GM19025 (cell line): ENCODE measurements around the gene KCTD17.

ENCODE experiments used
- ATAC-seq: cut with Tn5 transposase; IDR thresholded peaks from one replicate; pipeline ENCODE4 v1.9.1; 2021; ENCODE audit warnings: mild to moderate bottlenecking, low read depth, moderate library complexity; ENCODE audit not compliant: unreplicated experiment

The KCTD17 gene

DNA sequence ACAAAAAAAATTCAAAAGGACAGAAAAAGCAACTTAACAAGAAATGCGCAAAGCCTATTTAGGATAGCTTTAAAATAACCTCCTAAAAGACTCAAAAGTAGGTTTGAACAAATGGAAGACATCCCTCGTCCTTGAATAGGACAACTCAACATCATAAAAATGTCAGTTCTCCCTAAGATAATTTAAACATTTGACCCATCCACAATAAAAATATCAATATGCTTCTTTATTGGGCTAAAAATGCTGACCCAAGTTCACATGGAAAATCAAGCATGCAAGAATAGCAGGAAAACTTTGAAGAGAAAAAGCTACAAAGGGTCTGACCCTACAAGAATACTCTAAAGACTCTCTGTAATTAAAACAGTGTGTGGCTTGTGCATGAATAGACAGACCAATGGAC, 12.1 kb upstream of the KCTD17 start:
- no peak for ATAC-seq

DNA sequence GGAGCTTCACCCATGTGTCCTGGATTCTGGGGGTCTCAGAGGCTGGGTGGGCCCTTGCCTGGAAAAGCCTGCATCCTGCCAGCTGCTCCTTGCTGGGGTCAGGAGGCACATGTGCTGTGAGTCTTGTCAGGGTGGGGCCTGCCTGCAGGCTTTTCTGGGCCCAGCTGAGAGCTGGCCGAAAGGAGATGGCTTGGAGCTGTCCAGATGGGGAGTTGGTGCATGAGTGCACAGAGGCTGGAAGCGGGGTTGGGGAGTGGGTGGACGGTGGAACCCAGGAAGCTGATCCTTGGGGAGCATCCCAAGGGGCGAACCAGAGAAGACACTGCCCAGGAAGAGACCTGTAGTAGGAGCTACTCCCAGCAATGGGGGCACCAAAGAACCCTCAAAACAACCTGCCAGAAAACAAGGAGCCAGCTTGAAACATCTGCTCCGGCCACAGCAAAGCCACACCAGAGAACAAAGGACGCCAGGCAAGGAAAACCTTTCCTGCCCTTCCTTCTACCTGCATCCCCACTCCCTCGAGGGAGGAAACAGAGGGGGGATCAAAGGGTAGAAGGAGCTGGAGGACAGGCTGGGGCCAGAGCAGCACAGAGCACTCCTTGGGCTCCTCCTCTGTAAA, 8.2 kb upstream of the KCTD17 start:
- no peak for ATAC-seq

DNA sequence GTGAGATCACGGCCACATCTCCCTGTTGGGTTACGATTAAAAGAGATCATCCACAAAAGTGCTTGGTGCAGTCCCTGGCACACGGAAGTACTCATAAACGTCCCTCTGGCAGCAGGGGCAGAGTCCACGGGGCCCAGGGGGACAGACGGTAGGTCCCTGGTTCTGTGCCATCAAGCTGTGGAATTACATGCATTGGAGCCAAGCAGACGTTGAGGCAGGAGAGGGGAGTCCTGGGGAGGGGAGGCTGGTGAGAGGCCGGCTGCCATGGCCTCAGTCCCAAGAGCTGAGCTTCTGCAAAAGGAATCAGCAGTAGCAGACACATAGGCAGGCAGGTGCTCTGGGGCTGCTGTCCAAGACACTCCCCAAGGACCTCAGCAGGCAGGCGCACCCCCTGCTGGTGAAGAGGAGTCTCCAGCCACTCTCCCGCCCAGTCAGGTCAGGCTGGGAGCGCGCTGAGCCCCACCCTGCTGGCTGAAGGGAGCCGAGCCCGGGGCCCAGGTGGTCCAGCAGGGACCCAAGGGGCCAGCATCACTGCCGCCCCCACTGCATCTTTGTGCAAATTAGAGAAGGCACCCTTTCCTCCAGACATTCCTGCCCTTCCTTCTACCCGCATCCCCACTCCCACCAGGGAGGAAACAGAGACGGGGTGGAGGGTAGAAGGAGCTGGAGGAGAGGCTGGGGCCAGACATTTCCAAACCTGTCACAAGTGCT, 7.6 kb upstream of the KCTD17 start:
- ATAC-seq, result peak; percentile 55

DNA sequence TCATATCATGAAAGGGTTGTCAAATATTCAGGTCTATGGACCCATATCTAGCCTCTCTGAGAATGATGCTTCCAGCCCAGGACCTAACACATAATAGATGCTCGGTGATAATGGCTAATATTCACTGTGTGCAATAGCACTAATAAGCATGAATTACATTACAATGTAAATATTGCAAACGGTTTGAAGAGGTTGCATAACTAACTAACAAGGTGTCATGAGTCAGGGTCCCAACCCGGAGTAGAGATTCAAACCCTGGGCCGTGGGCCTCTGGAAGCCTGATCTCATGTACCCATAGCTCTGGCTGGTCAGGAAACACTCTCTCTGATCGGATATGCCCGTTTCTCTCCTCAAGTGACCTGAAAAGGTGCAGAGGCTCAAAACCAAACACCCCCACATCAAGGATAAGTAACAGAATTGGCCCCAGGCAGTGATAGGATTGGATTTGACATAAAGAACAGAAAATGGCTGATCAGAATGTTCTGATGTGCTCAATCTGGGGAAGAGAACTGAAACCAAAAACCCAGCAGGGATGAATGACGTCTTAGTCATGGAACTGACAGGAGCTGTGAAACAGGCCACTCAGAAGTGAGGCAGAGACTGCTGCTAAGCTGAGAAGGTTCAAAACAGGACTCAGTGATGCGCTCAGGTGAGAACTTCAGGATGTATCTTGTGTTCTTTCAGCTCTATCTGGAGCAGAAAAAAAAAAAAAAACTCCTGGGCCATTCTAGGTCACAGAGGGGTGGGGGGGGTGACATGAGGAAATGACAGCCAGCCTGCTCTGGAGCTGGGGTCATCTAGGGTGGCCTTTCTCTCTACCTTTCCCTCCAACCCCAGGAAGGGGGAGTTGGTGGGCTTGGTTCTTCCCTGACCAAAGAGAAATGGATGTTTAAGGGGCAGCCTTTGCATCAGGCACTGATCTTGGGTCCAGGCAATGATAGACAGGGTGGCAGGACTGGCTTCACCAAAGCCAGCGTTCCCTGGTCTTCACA, 6.6 kb upstream of the KCTD17 start:
- no peak for ATAC-seq

DNA sequence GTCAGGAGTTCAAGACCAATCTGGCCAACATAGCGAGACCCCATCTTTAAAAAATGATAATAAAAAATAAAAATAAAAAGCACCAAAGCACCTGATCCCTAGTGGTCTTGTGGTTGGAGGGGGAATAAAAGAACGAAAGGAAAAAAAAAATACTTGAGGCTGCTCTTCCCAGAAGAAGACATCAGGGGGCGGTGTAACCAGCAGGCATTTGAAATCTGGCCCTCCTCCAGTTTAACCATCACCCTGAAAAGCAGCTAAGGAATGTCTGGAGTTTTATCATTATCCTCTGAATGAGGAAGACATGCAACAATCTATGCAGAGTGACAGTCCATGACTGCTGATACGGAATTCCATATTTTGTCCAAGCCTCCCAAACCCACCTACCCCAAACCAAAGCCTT, 5.6 kb upstream of the KCTD17 start:
- ATAC-seq, result no peak

DNA sequence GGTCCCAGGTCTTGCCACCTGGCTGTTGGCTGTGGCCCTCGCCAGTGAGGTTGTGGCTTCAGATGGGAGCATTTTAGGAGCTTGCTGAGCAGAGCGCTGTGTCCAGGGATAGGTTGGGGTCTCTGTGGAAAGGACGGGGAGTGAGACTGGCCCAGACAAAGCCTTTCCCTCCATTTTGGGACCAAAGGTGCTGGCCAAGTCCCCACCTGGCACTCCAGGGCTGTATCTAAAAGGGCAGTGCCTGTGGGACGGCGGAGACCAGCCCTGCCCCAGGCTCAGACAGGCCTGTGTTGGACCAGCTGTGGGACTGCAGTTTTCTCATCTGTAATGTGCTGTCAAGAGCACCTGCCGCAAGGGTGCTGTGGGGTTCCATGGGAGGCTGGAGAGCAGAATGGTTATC, 5.0 kb upstream of the KCTD17 start:
- ATAC-seq, result no peak

DNA sequence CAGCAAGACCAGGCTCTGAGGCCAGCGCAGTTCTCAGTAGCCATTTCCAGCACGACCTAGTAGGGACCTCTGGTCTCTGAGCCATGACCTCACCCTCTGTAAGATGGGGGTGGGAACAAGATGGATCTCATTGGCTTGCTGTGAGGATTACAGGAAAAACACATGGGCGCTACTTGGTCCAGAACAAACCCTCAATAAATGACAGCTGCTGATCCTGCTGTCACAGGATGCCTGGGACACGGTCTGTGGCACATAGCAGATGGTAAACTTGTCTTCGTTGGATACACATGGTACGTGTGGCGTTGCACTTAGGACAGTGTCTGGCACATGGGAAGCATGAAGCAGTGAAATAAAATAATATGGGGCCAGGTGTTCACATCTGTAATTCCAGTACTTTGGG, 4.5 kb upstream of the KCTD17 start:
- no peak for ATAC-seq

DNA sequence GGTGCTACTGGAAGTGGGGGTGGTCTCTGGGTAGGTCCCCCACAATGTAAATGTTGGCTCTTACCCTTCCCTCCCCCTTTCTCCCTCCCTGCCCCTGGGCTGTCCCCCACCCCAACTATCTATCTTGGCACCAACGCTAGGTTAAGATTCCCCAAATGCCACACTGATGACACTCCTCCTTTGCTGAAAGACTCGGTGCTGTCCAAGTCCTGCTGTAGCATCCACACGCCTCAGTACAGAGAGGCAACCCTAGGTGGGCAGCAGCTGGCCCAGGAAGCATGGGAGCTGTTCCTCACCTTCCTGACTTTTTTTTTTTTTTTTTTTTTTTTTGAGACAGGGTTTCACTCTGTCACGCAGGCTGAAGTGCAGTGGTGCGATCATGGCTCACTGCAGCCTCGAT, 3.4 kb upstream of the KCTD17 start:
- no peak for ATAC-seq

DNA sequence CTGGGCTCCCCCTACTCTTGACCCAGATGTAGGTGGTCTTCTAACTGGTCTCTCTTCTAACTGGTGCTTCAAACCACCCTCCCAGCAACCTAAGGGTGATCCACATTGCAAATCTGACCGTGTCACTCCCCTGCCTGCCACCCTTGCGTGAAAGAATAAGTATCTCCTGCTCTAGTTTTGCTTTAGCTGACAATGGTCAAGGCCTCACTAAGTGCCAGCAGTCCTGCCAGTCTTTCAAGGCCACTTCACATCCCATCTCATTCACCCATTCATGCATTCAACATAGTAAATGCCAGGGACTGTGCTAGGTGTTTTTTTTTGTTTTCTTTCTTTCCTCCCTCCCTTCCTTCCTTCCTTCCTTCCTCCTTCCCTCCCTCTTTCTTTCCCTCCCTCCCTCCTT, 2.3 kb upstream of the KCTD17 start:
- ATAC-seq, result no peak

DNA sequence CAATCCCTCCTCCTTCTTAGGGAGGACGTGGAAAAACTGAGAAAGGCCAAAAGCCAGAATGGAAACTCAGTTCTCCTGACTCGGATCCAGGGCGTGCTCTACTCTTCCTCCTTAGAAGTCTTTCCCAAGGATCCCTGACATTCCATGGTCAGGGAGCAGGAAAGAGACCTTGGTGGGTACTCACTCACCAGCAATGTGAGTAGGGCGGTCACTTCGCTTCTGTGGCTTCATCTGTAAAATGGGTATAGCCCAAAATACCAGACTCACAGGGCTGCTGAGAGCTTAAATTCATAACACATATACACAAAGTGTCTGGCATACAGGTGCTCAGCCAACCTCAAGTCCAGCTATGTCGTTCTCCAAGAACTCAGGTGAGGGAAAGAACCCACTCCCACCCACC, 629 bp upstream of the KCTD17 start:
- no peak for ATAC-seq

DNA sequence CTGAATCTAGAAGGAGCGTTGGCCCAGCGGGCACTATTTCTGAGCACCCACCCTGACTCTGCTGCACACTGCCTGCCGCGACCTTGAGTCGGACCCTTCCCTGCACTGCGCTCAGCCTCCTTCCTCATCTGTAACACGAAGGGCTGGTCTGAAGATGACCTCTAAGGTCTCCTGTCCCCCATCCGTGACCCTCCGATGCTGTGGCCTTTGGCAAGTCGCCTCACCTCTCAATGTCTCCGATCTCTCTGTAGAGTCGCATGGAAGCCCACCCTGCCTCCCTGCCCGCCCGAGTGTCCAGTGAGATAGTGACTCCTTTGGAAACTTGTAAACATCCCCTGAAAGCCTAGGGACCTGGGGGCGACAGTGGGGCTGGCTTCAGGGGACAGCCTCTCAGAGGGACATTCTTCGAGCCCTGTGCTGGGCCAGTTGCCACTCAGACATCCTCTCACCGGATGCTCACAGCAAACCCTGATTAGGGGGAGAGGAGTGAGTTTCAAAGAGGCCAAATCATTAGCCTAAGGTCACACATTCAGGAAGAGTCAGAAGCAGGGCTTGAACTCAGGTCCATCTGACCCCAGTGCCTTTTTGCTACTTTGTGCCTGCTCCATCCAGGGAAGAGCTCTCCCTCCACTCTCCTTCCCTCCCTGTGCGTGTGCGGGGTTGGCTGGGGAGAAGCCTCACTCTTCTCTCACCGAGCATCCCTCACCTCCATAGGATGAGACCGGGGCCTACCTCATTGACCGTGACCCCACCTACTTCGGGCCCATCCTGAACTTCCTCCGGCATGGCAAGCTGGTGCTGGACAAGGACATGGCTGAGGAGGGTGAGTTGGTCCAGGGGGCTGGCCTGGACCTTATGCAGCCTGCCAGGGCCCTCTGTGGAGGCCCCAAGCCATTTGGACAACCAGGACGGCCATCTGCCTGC, 1.1 kb downstream of the KCTD17 start:
- no peak for ATAC-seq

DNA sequence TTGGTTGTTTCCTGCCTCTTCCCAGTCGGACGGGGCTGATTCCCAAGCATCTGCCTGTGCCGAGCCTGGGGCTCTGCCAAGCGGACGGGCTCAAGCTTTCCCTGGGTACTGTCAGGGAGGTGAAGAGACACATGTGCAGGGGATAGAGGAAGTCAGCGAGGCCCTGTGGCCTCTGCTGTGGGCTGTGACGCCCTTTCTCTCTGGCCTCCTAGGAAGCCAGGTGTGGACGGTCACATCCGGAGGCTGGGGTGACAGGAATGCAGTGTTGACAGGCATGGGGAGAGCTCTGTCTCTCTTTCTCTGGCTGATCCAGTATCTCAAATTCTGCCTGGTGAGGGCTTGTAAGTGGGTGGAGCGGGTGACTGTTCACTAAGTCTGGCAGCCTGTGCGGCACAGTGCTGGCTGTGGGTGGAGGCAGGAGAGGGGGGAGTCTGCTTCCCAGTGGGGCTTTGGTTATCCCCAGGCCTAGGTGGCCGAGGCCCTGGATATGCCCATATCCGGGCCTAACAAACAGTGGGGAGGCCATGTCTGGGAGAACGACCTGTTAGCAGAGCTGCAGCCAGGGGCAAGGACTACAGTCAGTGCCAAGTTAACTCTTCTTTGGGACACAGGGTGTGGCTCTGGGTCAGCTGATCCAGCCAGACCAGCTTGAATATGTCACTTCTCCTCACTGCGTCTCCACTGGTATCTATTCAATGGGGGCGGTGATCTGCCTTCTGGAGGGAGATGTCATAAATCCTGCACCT, 1.9 kb downstream of the KCTD17 start:
- no peak for ATAC-seq

DNA sequence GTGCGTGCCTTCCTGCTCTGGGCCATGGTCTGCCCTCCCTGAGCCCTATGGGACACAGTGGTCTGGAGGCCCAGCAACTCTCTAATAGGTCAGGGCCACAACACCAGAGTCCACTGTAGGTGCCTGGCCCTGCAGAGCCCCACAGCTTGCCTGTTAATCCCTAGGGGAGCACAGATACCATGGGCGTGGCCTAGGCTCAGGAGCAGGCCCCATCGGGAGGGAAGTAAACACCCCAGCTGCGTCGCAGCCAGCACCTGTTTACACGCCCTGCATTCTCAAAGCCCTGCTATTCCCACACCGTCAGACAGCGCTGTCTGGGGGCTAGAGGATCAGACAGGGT, 2.5 kb downstream of the KCTD17 start:
- no peak for ATAC-seq

DNA sequence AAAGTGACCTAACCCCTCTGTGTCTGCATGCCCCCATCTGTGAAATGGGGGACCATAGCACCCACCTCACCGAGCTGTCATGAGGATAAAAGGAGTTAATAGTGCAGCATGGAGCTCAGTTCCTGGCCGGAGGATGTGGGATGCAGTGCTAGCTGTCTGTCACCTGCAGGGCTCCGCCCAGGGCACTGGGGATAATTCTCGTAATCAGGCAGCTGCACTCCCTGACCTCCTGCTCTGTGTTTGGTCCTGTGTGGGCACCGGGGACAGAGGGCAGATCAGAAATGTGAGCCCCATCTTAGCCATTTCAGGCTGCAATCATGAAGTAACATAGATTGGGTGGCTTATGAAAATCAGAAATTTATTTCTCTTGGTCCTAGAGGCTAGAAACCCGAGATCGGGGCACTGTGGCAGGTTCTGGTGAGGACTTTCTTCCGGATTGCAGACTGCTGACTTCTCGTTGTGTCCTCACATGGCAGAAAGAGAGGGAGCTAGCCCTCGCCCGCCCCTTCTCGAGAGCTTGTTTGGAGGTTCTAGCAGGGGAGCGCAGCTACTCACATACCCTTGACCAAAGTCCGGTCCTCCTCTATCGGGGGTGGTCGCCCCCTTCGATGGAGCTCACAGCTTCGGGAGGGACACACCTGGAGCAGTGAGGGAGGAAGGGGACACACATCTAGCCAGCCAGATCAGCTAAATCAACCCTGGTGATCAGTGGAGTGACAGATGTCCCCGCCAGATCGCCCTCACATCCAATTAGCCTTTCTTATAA, 3.2 kb downstream of the KCTD17 start:
- no peak for ATAC-seq

DNA sequence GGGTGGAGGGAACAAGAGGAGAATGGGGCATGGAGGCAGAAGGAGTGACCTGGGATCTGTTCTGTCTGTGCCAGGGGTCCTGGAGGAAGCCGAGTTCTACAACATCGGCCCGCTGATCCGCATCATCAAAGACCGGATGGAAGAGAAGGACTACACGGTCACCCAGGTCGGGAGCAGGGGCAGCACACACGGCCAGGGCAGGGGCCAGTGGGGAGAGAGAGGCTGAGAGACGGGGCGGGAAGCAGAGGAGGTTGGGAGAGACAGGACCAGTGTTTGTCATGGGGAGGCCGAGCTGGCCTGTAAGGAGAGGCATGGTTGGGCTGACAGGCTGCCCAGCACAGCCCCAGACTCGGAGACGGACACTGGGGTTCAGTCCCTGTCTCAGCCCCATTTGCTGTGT, 4.7 kb downstream of the KCTD17 start:
- no peak for ATAC-seq

DNA sequence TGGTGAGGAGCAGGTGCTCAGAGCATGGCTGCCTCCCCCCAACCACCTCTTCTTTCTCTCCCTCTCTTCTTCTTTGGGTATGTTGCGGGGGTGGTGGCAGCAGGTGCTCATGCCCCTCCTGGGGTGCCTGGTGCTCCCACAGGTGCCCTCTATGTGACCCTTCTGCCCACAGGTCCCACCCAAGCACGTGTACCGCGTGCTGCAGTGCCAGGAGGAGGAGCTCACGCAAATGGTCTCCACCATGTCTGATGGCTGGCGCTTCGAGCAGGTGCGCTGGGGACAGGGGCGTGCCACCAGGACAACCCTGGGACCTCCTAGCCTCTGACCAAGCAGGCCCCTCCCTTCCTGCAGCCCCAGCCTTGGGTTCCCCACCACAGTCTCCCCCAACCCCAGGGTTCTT, 5.7 kb downstream of the KCTD17 start:
- no peak for ATAC-seq

DNA sequence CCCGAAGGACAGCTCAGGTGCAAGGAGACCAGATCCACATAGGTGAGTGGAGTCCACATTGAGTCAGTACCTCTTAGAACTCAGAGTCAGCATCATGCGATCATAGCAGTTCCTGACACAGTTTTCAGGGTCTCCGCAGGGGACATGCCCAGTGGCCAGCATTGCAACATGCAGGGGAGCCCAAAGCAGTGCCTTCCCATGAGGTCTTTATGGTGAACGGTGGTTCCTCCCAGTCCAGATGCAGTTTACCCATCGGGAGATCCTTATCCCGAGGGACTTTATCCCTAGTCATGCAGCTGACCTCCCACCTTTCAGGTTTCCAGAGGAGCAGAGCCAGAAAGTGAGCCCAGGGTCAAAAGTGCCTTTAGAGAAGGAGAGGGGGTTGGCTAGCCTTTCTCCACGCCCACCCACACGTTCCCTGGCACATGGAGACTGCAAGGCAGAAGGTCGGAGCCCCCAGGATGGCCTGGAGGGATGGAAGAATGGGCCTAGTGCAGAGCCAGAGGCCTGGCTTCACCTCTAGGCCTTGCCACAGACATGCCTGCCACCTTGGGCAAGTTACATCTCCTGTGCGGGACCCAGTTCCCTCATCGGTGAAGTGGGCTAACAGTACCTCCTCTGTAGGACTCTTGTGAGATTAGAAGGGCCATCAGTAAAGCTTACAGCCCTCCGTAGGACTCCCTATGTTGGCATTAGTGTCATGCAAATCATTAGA, 6.4 kb downstream of the KCTD17 start:
- no peak for ATAC-seq

DNA sequence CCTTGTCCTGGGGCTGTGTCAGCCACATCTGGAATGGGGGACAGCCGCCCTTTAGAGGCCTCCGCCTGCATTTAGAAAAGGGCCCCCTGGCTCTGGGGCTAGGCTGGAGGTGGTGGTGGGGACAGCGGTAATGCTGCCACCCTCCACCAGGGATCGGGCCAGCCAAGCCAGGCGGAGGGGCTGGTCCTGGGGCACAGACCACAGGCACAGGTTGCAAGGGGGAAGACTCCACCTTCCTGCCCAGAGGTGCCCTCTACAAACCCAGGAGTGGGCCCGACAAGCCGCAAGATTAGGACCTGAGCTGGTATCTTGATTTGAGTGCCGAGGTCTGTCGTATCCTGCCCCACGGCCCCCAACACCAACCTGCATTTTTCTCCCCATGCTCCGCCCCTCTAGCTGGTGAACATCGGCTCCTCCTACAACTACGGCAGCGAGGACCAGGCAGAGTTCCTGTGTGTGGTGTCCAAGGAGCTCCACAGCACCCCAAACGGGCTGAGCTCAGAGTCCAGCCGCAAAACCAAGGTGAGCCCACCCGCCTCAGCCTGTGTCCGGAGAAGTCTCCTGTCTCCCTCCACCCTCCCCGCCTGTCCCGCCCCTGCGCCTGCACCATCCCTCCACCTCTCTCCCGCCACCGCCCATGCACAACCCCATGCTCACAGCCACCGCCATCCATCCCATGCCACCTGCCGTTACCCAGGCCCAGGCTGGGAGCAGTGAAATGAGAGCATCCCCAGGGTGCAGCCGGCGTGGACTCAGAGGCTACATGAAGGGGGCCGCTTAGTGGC, 7.6 kb downstream of the KCTD17 start:
- no peak for ATAC-seq
